GM12873 (cell line): Measurements from ENCODE around the gene KRTAP5-4.

Source experiments
- TF ChIP-seq, protein P1 (sequence below): IDR thresholded peaks from 2 replicates; pipeline ENCODE4 v1.5.1; 2012; ENCODE audit warnings: low read depth, mild to moderate bottlenecking, moderate library complexity, low read length, control low read depth; ENCODE audit not compliant: insufficient read depth; ENCODE audit errors: missing control alignments

Gene KRTAP5-4

GRCh38 chr11:1603629-1604028 is 18.3 kb downstream of the KRTAP5-4 start:
- TF ChIP-seq, protein P1, sequence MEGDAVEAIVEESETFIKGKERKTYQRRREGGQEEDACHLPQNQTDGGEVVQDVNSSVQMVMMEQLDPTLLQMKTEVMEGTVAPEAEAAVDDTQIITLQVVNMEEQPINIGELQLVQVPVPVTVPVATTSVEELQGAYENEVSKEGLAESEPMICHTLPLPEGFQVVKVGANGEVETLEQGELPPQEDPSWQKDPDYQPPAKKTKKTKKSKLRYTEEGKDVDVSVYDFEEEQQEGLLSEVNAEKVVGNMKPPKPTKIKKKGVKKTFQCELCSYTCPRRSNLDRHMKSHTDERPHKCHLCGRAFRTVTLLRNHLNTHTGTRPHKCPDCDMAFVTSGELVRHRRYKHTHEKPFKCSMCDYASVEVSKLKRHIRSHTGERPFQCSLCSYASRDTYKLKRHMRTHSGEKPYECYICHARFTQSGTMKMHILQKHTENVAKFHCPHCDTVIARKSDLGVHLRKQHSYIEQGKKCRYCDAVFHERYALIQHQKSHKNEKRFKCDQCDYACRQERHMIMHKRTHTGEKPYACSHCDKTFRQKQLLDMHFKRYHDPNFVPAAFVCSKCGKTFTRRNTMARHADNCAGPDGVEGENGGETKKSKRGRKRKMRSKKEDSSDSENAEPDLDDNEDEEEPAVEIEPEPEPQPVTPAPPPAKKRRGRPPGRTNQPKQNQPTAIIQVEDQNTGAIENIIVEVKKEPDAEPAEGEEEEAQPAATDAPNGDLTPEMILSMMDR: no peak

GRCh38 chr11:1600626-1601025 is 21.3 kb downstream of the KRTAP5-4 start:
- TF ChIP-seq, protein P1: no peak

DNA sequence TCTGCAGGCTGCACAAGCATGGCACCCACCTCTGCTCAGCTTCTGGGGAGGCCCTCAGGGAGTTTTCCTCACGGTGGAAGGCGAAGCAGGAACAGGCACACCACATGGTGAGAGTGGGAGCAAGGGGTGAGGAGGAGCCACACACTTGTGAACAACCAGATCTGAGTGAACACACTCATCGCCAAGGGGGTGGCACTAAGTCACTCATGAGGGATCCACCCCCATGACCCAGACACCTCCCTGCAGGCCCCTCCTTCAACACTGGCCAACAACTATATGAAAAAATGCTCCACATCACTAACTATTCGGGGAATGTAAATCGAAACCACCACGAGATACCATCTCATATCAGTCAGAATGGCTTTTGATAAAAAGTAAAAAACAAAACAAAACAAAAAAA is 23.1 kb downstream of the KRTAP5-4 start:
- TF ChIP-seq, protein P1: no peak

DNA sequence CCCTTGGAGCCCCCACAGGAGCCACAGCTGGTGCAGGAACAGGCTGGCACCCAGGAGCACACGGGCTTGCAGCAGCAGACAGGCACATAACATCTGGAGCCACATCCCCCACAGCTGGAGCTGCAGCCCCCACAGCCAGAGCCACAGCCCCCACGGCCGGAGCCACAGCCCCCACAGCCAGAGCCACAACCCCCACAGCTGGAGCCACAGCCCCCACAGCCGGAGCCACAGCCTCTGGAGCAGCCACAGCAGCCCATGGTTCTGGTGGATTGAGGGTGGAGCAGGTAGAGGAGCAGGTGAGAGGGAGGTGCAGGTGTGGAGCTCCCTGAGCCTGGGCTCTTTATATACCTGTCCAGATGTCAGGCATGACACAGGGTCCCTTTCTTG is 24.0 kb downstream of the KRTAP5-4 start, which contains the start of gene KRTAP5-2:
KRTAP5-2 (minus strand) TSS at position 301 of the 387 bp plus-strand sequence; CDS start at position 257, 44 bp downstream.
- TF ChIP-seq, protein P1: no peak

DNA sequence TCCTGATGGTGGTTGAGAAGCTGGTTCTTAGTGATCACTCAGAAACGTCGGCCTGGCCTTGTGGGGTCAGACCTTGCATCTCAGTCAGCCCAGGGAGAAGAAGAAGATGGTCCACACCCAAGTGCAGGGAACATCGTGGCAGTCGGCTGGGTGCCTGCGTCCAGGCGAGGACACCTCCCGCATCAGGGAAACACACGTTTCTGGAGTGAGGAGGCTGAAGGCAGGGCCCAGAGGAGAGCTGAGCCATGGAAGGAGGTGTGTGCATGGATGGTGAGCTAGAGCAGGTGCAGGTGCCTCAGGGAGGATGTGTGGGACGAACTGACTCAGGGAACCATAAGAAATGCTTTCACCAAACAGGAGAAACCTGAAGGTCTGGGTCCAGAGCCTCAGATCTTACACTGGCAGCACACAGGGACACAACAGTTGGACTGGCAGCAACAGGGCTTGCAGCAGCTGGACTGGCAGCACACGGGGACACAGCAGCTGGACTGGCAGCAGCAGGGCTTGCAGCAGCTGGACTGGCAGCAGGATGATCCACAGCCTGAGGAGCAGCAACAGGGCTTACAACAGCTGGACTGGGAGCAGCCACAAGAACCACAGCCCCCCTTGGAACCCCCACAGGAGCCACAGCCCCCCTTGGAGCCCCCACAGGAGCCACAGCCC is 24.5 kb downstream of the KRTAP5-4 start:
- TF ChIP-seq, protein P1: no peak

DNA sequence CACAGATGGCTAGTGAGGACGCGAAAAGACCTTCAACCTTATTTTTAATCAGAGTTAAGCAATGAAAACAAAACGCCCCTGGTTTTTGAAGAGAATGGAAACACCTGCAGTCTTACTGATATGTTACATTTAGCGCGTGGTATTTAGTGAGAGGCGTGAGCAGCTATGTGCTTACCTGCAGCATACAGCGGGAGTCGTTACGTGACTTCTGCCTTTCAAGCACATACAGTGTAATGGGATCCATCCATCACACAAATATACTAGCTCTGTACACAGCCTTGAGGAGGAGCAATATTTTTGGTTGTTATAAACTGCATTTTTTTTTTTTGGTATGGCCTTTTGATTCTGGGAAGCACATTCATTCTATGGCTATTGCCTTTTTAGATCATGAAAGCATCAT is 29.3 kb downstream of the KRTAP5-4 start:
- TF ChIP-seq, protein P1: no peak

- TF ChIP-seq, protein P1: no peak
Observed at GRCh38 chr11:1589996-1590395, 31.9 kb downstream of the KRTAP5-4 start.
